SKM-1 treated with dmso at 0.1 percent for 144 hours (cell line): ENCODE results near the gene SLAIN2.

Experiments
- DNase-seq: peaks from one replicate; lab custom pipeline; 2025; ENCODE audit not compliant: unreplicated experiment; lab: John Stamatoyannopoulos, UW

Gene SLAIN2

GRCh38 chr4:48334236-48334635, 7.1 kb upstream of the SLAIN2 start:
- DNase-seq, result no peak

GRCh38 chr4:48334900-48335384, 6.4 kb upstream of the SLAIN2 start:
- DNase-seq, result no peak

DNA sequence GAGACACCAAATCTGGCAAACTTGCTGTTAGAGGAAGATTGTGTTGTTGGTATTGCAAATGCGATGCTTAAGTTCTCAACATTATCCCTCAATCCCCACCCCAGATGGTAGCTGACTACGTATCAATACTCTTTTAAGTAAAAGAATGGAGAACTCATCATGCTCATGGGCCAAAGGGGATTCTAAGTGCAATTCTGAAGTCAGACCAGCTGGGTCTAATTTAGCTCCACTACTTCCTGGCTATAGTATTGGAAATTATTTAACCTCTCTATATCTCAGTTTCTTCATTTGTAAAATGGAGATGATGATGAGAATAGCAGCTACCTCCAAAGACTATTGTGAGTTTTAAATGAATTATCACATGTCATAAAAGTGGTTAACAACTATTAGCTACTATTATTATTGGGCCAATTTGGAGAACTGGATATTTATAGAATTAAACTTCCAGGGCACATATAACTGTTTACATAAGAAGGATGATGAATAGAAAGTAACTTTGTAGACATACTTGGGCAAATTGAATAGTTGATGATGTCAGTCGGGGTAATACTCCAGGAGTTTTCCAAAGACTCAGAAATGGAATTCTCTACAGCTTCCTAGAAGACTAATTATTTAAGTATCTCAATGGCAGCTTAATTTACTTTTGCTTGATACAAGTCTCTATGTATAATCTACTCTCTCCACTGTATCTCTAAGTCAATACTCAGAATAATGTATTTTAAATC, 5.0 kb upstream of the SLAIN2 start:
- DNase-seq, result no peak

- DNase-seq, result no peak
Observed at GRCh38 chr4:48337731-48338130, 3.6 kb upstream of the SLAIN2 start.

DNA sequence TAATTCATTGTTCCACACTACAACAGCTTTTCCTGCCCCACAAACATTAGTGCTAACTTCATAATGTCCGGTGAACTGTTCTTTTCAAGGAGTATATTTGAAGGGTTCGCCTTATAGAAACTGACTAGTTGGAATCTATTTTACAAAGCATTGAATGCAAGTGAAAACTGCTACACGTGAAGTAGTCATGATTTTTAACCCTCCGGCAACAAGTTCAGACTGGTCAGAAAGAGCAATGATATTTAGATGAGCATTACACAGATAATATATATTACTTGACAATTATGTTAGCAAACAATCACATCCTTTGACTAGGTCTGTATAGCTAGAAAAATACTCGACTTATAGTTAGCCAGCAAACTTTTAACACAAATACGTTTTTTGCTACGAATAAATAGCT, 1.7 kb upstream of the SLAIN2 start:
- no peak for DNase-seq

DNA sequence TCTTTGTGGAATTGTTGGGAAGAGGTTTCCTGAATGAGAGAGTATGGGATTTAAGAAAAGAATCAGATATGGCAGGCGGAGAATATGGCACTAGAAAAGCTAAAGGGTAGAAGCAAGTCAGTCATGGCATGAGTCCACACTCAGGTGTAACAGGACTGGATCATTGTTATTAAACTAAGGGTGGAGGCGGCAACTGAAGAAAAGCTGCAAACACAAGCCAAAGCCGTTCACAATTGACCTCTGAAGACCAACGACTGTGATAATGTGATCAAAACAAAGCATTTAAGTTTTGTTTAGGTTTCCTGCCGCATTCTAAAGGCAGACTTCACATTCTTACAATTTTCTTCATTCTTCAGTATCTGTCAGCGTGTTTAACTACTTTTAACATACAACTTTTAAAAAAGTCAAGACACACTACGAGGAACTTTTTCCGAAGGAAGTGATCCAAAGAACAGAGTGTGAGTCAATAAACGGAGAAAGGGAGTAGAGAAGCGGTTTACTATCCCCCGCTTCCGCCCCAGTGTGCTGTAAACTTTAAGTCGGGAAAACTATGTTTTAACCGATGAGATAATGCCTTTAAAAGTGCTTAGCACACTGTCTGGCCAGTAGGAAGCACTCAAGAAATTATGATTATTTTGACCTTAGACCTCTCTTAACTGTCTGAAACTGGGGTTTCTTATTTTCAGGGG, 909 bp upstream of the SLAIN2 start:
- DNase-seq, result no peak

DNA sequence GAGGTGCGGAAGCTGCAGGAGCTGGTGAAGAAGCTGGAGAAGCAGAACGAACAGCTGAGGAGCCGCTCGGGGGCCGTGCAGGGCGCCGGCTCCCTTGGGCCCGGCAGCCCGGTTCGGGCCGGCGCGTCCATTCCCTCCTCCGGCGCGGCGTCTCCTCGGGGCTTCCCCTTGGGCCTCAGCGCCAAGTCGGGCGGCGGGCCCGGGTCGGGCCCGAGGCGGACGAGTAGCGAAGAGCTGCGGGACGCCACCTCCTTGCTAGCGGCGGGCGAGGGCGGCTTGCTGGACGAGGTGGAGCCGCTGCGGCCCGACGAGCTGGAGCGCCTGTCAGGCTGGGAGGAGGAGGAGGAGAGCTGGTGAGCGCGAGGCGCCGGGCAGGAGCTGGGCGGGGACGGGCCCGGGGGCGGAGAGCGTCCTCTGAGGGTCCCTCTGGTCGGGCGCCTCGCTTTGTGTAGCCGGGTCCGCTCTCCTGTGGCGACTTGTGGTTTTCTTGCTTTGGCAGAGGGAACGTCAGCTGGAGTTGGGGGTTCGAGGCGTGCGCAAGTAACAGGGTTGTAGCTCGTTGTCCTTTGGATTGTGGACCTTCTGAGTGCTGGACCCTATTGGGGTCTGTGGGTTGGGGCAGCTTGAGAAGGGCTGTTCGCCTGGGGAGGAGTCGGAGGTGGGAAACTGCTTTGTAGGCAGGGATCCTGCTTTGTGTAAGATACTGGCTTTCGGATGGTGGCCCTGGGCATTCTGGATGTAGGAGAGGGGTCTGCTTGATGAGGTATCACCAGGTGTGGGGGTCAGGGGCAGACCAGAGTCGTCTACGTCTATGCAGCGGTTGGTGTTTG, 662 bp downstream of the SLAIN2 start:
- DNase-seq, result no peak

DNA sequence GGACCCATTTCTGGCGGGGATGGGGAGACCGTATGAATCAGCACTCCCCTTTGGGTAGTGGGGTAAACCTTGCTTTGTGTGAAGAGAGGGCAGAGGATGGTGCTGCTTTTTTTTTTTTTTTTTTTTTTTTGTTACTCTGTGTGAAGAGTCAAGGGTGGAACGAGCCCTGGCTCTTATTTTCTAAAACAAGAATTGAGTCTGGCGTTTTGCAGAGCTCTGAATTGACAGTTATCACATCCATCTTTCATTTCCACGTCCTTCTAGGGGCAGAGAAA, 1.2 kb downstream of the SLAIN2 start:
- no peak for DNase-seq

DNA sequence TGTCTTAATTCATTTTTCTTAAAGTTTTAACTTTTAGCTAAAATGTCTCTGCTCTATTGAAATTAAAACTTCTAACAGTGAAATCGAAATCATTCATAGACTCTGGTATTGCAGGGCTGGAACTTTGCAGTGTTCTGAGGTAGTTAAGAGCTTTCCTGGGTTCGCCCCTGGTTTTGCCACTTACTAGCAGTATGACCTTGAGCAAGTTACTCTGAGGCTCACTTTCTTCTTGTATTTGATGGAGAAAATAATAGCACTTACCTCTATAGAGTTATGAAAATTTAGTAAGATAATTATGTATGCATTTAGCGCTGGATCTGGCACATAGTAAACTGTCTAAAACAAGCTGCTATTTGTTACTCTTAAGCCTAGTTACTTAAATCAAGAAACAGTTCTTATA, 1.7 kb downstream of the SLAIN2 start:
- no peak for DNase-seq

DNA sequence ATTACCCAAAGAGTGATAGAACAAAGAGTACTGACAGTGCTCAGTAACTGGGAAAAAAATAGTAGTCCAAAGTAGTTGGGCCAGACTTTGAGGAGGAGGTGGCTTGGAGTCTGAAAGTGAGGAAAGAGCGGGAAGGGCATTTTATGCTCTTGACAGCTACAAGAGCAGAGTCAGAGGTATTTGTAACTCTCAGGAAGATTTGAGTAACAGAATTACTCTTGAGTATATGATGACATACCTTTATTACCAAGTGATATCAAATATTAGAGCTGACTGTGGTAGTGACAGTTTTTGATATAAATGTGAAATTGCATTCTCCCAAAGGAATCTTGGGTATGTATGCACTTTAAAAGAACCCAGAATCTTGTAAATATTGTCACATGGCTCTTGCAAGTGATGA, 2.2 kb downstream of the SLAIN2 start:
- DNase-seq, result no peak

DNA sequence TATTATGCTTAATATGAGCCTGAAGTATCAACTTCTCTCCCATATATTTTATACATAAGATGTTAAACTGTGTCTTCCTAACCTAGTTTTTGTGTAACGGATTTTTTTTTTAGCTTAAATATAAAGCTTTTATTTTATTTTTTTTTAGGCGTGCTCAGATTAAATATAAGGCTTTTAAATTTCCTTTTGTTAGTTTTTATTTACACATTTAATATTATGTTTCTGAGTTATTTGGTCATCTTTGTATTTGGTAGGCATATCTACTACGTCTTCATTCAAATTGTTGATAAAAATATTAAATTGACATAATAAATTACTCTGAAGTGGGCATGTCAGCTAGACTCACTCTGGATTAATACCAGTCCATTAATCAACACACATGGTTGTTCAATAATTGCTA, 4.2 kb downstream of the SLAIN2 start:
- no peak for DNase-seq

DNA sequence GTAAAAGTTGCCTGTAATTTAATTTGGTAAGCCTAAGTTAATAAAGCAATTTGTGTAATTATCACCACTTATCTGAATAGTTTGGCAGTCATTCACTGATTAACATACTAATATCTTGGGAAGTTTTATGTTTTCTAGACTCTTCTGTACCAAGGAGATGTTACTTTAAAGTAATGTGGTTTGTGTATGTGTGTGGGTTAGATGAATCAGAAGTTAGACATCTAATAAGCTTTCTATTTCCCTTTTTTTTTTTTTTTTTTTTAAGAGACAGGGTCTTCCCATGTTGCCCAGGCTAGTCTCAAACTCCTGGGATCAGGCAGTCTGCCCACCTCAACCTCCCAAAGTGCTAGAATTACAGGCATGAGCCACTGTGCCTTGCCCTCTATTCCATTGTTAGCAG, 5.3 kb downstream of the SLAIN2 start:
- no peak for DNase-seq

DNA sequence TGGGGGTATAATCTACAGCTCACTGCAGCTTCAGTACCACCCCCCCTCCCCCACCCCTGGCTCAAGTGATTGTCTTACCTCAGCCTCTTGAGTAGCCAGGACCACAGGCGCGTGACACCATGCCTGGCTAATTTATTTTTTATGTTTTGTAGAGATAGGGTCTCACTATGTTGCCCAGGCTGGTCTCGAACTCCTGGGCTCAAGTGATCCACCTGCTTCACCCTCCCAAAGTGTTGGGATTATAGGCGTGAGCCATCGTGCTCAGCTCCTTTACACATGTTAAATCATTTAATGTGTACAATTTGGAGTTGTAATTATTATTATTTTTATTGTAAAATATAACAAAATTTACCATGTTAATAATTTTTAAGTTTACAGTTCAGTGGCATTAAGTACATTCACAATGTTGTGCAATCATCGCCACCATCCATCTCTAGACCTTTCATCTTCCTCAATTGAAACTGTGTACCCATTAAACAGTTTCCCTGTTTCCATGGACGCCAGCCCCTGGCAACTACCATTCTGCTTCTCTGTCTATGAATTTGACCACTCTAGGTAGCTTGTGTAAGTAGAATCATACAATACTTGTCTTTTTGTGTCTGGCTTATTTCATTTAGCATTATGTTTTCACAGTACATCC, 6.1 kb downstream of the SLAIN2 start:
- DNase-seq, result no peak

DNA sequence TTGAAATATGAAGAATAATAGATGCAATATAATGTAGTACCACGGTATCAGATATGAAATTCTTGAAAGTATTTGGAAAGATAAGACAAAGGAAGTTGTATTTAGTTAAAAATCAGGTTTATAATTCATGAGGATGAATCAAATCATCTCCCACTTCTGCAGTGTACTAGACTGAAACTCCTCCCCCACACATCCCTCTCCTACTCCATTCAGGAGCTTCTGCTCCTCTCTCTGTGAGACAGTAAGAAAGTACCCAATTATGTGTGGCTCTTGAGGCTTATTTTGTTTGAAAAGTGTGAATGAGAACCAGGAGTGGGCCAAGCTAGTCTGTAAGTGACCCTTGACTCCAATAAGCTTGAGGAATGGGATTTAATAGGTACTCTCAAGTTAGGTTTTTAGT, 9.5 kb downstream of the SLAIN2 start:
- no peak for DNase-seq

- DNase-seq, result no peak
Observed at GRCh38 chr4:48352793-48353192, 11.5 kb downstream of the SLAIN2 start.

- no peak for DNase-seq
Observed at GRCh38 chr4:48356355-48356754, 15.0 kb downstream of the SLAIN2 start.

DNA sequence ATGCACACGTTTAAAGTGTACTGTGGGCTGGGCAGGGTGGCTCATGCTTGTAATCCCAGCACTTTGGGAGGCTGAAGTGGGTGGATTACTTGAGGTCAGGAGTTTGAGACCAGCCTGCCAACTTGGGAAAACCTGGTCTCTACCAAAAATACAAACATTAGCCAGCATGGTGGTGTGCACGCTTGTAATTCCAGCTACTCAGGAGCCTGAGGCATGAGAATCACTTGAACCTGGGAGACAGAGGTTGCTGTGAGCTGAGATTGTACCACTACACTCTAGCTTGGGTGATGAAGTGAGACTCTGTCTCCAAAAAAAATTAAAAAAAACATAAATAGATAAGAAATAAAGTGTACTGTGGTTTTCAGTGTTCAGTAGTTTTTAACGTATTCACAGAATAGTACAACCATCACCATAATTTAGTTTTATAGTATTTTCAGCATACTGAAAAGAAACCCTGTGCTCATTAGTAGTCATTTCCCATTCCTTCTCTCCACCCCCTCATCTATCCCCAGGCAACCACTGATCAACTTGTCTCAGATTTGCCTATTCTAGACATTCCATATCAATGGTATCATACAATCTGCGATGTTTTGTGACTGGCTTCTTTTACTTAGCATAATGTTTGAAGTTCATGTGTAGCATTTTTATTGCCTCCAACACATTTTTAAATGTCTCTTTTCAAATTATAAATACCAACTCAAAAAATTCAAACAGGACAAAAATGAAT, 19.1 kb downstream of the SLAIN2 start:
- DNase-seq, result no peak

- no peak for DNase-seq
Observed at GRCh38 chr4:48361012-48361400, 19.7 kb downstream of the SLAIN2 start.

GRCh38 chr4:48366611-48367010, 25.3 kb downstream of the SLAIN2 start:
- no peak for DNase-seq

DNA sequence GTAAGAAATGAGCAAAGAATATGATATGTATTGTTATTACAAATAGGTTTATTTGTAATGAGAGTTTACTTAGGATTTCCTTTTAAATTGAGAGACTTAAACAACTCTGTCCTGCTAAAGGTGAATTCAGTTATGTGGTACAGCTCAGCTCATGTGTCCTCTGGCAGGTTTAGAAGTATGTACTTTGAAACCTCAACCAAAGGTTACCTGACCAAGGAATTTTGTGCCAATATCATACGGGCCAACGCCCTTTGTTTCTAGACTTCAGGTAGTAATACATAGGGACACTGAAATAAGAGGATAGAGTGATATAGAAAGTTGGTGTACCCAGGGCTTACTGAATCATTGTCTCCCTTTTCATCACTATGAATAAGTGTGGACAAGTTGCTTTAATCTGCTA, 25.7 kb downstream of the SLAIN2 start:
- no peak for DNase-seq

DNA sequence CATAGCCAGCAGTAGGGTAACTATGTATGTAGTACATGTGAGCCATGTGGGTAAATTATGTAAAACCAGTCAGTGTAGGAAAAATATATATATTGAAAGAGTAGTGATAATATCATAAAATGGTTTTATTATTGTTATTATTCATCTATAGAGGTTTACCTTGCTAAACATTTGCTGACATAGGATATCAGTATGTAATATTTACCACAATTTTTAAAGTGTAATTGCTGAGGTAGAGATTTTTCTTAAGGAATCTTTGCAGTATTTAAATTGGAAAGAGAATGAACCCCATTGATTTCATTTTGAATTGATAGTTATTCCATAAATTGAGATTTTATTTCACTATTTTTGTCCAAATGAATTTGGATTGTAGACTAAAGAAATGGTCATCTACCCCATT, 27.1 kb downstream of the SLAIN2 start:
- DNase-seq, result no peak
